K562 (cell line): ENCODE data around the gene AMDHD2. TPM values are rescaled to one million over a fixed set of nuclear protein-coding genes. Genes with fewer than 3 reads are reported as not detected.

Experiments
- ATAC-seq: fragments of 200-7000 bp; cut with Tn5 transposase; 3 replicates; pipeline ENCODE4 v1.9.1; 2020; ENCODE audit warnings: moderate library complexity
- BruUV-seq: library from RNA; stranded (reverse); fragments of 400-500 nt; replicated peaks from 2 replicates; lab custom pipeline; 2021; lab: Mats Ljungman, UMichigan
- CTCF ChIA-PET: fragments of 300-600 bp; formaldehyde crosslinking; extraction: SDS; loops from one replicate; lab custom pipeline; 2021; ENCODE audit warnings: low intra/inter-chr PET ratio; lab: Yijun Ruan, JAX
- POLR2A ChIA-PET: fragments of 300-600, 350-650 bp; sonication (Branson Sonifier 250); formaldehyde crosslinking; extraction: SDS; loops from one replicate; lab custom pipeline; 2021; ENCODE audit warnings: antibody characterized with exemption, inconsistent platforms; lab: Yijun Ruan, JAX
- DNase-seq, 4 experiments: peaks; one replicate each; pipeline versions ENCODE4 v3.0.0 to v3.0.0-alpha.2; 2011 to 2018; ENCODE audit warnings: low spot score in 3 of 4, mixed read lengths in 3 of 4; ENCODE audit errors: extremely low read depth in 1 of 4
- FAIRE-seq: peaks from 2 replicates; lab custom pipeline; 2011; peaks lifted over from hg19 to GRCh38; lab: Jason Lieb, UNC
- H2AFZ ChIP-seq: 2 replicates; pipeline ENCODE4 v1.6.0; 2011; ENCODE audit warnings: low read depth, low read length, control low read depth, inconsistent platforms
- H3K27ac ChIP-seq: fragments of 200-600 bp; 3 replicates; pipeline ENCODE4 v1.8.0; 2011; ENCODE audit warnings: low read depth, mild to moderate bottlenecking, control low read depth, inconsistent platforms, low read length, moderate library complexity, mixed read lengths; ENCODE audit errors: extremely low read depth
- H3K27me3 ChIP-seq, 2 experiments: fragments of 300-600 bp in 1 of 2; 2 replicates in 1 of 2; 3 replicates in 1 of 2; pipeline versions ENCODE4 v1.6.0 to v1.8.0; 2011; ENCODE audit warnings: inconsistent platforms in 2 of 2, low read length in 2 of 2, mild to moderate bottlenecking in 1 of 2, mixed read lengths in 1 of 2, moderate library complexity in 1 of 2; ENCODE audit not compliant: control insufficient read depth in 2 of 2, insufficient read depth in 2 of 2
- H3K36me3 ChIP-seq: fragments of 300-600 bp; 3 replicates; pipeline ENCODE4 v1.8.0; 2011; ENCODE audit warnings: mild to moderate bottlenecking, low read length, inconsistent platforms; ENCODE audit not compliant: control insufficient read depth, insufficient read depth
- H3K4me1 ChIP-seq, 2 experiments: fragments of 200-600 bp in 1 of 2; replicated peaks in 1 of 2; 2 replicates in 1 of 2; 3 replicates in 1 of 2; pipeline versions ENCODE4 v1.5.1 to v1.8.0; 2011; ENCODE audit warnings: inconsistent platforms in 2 of 2, low read length in 2 of 2, mild to moderate bottlenecking in 1 of 2, mixed read lengths in 1 of 2, moderate library complexity in 1 of 2; ENCODE audit not compliant: control insufficient read depth in 2 of 2, insufficient read depth in 2 of 2
- H3K4me2 ChIP-seq: 2 replicates; pipeline ENCODE4 v1.6.1; 2011; ENCODE audit warnings: low read length, control low read depth, inconsistent platforms, mixed read lengths; ENCODE audit not compliant: insufficient read depth
- H3K4me3 ChIP-seq: fragments of 200-600 bp; sonication (generic), shearing (Covaris generic); 2 replicates; pipeline ENCODE4 v1.5.1; 2016; ENCODE audit warnings: control low read depth, inconsistent platforms
- H3K79me2 ChIP-seq: fragments of 200-600 bp; 3 replicates; pipeline ENCODE4 v1.8.0; 2011; ENCODE audit warnings: low read length, inconsistent platforms; ENCODE audit not compliant: control insufficient read depth, insufficient read depth
- H3K9ac ChIP-seq, 2 experiments: 2 replicates each; pipeline versions ENCODE4 v1.6.0 to v1.6.1; 2011; ENCODE audit warnings: low read depth in 2 of 2, low read length in 2 of 2, control low read depth in 1 of 2, inconsistent platforms in 1 of 2, mild to moderate bottlenecking in 1 of 2, mixed read lengths in 1 of 2; ENCODE audit not compliant: insufficient read depth in 1 of 2
- H3K9me1 ChIP-seq: one replicate; pipeline ENCODE4 v1.6.0; 2011; ENCODE audit warnings: inconsistent platforms, mild to moderate bottlenecking, low read length, moderate library complexity; ENCODE audit not compliant: control insufficient read depth, insufficient read depth
- H3K9me3 ChIP-seq: replicated peaks from 2 replicates; pipeline ENCODE4 v1.5.1; 2011; ENCODE audit warnings: low read depth, low read length, inconsistent platforms; ENCODE audit not compliant: control insufficient read depth, insufficient read depth
- H4K20me1 ChIP-seq: replicated peaks from 2 replicates; pipeline ENCODE4 v1.6.1; 2011; ENCODE audit warnings: low read length, inconsistent platforms, mixed read lengths; ENCODE audit not compliant: control insufficient read depth, insufficient read depth
- CBFA2T3 ChIP-seq: fragments of 450-650 bp; IDR thresholded peaks from 2 replicates; pipeline ENCODE4 v1.6.1; 2017
- HSF4 ChIP-seq: fragments of 250-450 bp; sonication (Bioruptor Pico); IDR thresholded peaks from 2 replicates; pipeline ENCODE4 v2.1.2; 2022; ENCODE audit warnings: mild to moderate bottlenecking, moderate library complexity, borderline replicate concordance
- MCM5 ChIP-seq: fragments of 450-650 bp; IDR thresholded peaks from 2 replicates; pipeline ENCODE4 v1.6.1; 2016; ENCODE audit warnings: low read depth
- SMAD4 ChIP-seq: fragments of 250-450 bp; sonication (Bioruptor Pico); conservative IDR thresholded peaks from 2 replicates; pipeline ENCODE4 v1.8.0; 2021; ENCODE audit warnings: inconsistent platforms, mild to moderate bottlenecking, moderate library complexity
- ZBTB7A ChIP-seq: IDR thresholded peaks from 2 replicates; pipeline ENCODE4 v1.6.1; 2011; ENCODE audit warnings: low read depth, mild to moderate bottlenecking, low read length, moderate library complexity, borderline replicate concordance; ENCODE audit not compliant: control insufficient read depth
- WGBS: fragments of 100-300 bp; shearing (Covaris generic); methylation state at CpG from one replicate; pipeline ENCODE4 v1.1.6; 2016; ENCODE audit warnings: low coverage, mixed read lengths; ENCODE audit not compliant: insufficient coverage; ENCODE audit errors: missing lambda C conversion rate; 5-methylcytosine and 5-hydroxymethylcytosine counted together
- in situ Hi-C: fragments of 300-500 bp; cut with MboI; formaldehyde crosslinking; loops from 4 replicates; pipeline ENCODE4 v1.15.0; 2018; ENCODE audit warnings: inconsistent platforms, mixed read lengths
- intact Hi-C: fragments of 100-400 bp; cut with micrococcal nuclease; formaldehyde crosslinking; loops from 2 replicates; pipeline ENCODE4 v1.14.2; 2022
- polyA plus RNA-seq, 8 experiments: library from polyadenylated mRNA; depleted of rRNA in 4 of 8; stranded (reverse) in 5 of 8; unstranded in 3 of 8; fragments of >200 nt; fragmentation: Nextera tagmentation in 2 of 8; fragmentation: Illumina TruSeq in 1 of 8; extraction: Ambion mirVana in 2 of 8; extraction: Trizol in 1 of 8; gene quantifications; 2 replicates each; pipeline versions ENCODE4 v1.2.1 to v1.2.3, GENCODE V29; 2011 to 2014; ENCODE audit warnings: inconsistent platforms in 1 of 8, missing spikeins in 1 of 8
- total RNA-seq, 7 experiments: library from RNA; depleted of rRNA in 6 of 7; stranded (reverse); fragments of >200 nt in 6 of 7; fragmentation: Illumina TruSeq in 2 of 7; extraction: Trizol in 2 of 7; gene quantifications; 2 replicates each; pipeline versions ENCODE4 v1.2.1 to v1.2.3, GENCODE V29; 2011 to 2021; ENCODE audit warnings: low replicate concordance in 1 of 7
- TF ChIP-seq, protein P1 (sequence below): sonication (generic); formaldehyde crosslinking; IDR thresholded peaks from 2 replicates; pipeline ENCODE4 v1.4.0; 2020; ENCODE audit warnings: mild to moderate bottlenecking, missing genetic modification reagents

Gene AMDHD2
- total and polyA plus RNA-seq, 9 of the 15 experiments (the other 6 are each of a cell fraction or from before 2014, with no cell fraction given): 0.38 to 56.9 (median 18.3) TPM; not detected in 1

DNA sequence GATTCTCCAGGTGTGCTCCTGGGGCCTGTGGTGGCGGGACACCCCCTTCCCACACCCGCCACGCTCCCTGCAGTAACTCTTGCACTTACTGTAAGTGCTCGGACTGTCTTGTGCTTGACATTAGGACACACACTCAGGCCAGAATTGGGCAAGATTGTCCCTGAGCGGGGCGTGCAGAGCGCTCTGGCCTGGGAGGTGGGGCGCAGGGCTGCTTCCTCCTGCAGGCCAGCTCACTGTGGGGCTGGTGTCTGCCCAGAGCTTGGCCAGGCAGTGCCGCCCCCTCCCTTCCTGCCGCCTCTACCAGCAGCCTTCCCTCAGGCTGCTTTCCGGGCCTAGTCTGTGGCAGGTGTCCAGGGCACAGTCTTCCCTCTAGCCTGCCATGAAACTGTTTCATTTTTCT is 12.5 kb upstream of the AMDHD2 start (continued):
- TF ChIP-seq SMAD4 (CRISPR knock-in tag): no peak
- TF ChIP-seq, protein P1, sequence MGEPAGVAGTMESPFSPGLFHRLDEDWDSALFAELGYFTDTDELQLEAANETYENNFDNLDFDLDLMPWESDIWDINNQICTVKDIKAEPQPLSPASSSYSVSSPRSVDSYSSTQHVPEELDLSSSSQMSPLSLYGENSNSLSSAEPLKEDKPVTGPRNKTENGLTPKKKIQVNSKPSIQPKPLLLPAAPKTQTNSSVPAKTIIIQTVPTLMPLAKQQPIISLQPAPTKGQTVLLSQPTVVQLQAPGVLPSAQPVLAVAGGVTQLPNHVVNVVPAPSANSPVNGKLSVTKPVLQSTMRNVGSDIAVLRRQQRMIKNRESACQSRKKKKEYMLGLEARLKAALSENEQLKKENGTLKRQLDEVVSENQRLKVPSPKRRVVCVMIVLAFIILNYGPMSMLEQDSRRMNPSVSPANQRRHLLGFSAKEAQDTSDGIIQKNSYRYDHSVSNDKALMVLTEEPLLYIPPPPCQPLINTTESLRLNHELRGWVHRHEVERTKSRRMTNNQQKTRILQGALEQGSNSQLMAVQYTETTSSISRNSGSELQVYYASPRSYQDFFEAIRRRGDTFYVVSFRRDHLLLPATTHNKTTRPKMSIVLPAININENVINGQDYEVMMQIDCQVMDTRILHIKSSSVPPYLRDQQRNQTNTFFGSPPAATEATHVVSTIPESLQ (CRISPR knock-in tag): no peak
- no peak for TF ChIP-seq HSF4 (CRISPR knock-in tag)
- no peak for TF ChIP-seq MCM5

DNA sequence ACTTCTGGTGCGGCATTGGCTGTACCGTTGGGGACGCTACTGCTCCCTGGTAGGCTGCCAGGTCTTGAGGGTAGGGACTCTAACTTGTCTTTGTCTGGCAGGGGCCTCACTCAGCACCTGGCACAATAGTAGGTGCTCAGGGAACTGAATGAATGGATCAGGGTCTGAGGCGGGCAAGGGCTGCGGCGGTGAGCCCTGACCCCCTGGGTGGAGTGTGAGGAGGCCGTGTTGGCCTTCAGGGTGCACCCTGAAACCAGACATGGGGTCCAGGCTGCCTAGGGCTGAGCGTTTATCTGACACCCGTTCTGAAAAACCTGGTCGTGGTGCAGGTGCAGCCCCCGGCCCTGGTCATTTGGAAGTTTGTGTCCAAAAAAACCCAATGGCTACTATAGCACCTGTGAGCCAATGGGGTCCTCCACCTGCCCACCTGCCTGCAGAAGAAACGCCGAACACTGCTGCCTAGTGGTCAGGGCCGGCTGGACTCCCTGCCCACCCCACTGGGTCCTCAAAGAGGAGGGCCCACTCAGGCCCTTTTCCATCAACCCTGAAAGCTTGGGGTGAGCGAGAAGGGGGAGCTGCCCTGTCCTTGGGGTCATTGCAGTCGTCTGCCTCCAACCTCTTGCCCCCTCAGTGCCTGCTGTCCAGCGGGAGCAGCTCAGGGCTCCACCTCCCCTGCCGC is 11.3 kb upstream of the AMDHD2 start:
- Histone ChIP-seq H3K27ac (no peak overlapping the region), H3K4me3 (no peak overlapping the region), H3K9me1 (no peaks in the 10 kb centered on the region), H3K4me2 (no peak overlapping the region), H3K9ac (no peak overlapping the region), H3K79me2 (peaks cover 8% of the 10 kb centered on the region), H3K4me1 (peaks cover 34 to 62% of the 10 kb centered on the region in 2 experiments), H3K36me3 (peaks cover 6% of the 10 kb centered on the region; the same call in 1 of the 3 replicates), H2AFZ (no peak overlapping the region), H4K20me1 (no peaks in the 10 kb centered on the region), H3K9me3 (no peaks in the 10 kb centered on the region), H3K27me3 (no peaks in the 10 kb centered on the region)
- ChIA-PET CTCF (no interaction called here), POLR2A (interaction anchor here (1.3 kb wide), 1 partner anchor 11 kb away, joined by 5 read pairs; the partner anchor contains the start of gene AMDHD2)
- in situ Hi-C loops (no loop called here), intact Hi-C loops (loop anchor here (10.0 kb wide), 1 partner anchor 164 kb away; the partner anchor contains the start of gene ABCA3)
- DNase-seq: no peak
- no peak for FAIRE-seq
- WGBS: 79% methylated on average over 16 of the region's 18 CpGs
- BruUV-seq: no TSS peak
- TF ChIP-seq ZBTB7A: 0 out of 2 replicates have a peak, but pooled peaks have one; percentile 17
- TF ChIP-seq CBFA2T3: no peak
- no peak for ATAC-seq
